Measurements from ENCODE around the gene ACR. TPM values are rescaled to one million over a fixed set of nuclear protein-coding genes. Genes with fewer than 3 reads are reported as not detected.

ACR gene
- total and polyA plus RNA-seq, 2 experiments from 2014 or later: not detected

GRCh38 chr22:50693462-50693861 is 44.5 kb upstream of the ACR start:
- no peak overlapping the region for H2AFZ ChIP-seq
- Mint-ChIP-seq H3K27ac (no peak overlapping the region), H3K27me3 (ENCODE audit: insufficient read depth, low read depth, poor library complexity) (peaks cover 19% of the 10 kb centered on the region)

More at GRCh38 chr22:50693462-50693861, 44.5 kb upstream of the ACR start:
- H3K9me3 Mint-ChIP-seq: no peaks in the 10 kb centered on the region; the same call in 2 of the 3 replicates
- Histone ChIP-seq H3K4me1 (ENCODE audit: insufficient read depth) (no peaks in the 10 kb centered on the region), H3K4me2 (no peak overlapping the region), H4K20me1 (replicated peaks; ENCODE audit: insufficient read depth) (no peaks in the 10 kb centered on the region), H3K79me2 (replicated peaks; ENCODE audit: insufficient read depth) (no peaks in the 10 kb centered on the region), H3K4me3 (no peak overlapping the region), H3K36me3 (ENCODE audit: insufficient read depth) (0 out of 2 replicates have a peak, but pooled peaks cover 3% of the 10 kb centered on the region), H3F3A (replicated peaks; ENCODE audit: low read depth) (peaks cover 5% of the 10 kb centered on the region; the same call in 1 of the 2 replicates), H3K27me3 (ENCODE audit: insufficient read depth) (peaks cover 12% of the 10 kb centered on the region), H3K9me2 (ENCODE audit: insufficient read depth) (no peaks in the 10 kb centered on the region), H3K27ac (ENCODE audit: low read depth) (no peak overlapping the region)
- H3K4me3 Mint-ChIP-seq: no peak overlapping the region
- TF ChIP-seq ZNF331 (CRISPR knock-in tag; IDR thresholded peaks at IDR 0.05; ENCODE audit: low read depth) (no peak), EZH2 (IDR thresholded peaks at IDR 0.05; ENCODE audit: low read depth, unreplicated experiment) (no peak), JUNB (IDR thresholded peaks at IDR 0.05; ENCODE audit: unreplicated experiment) (no peak), ZNF114 (CRISPR knock-in tag; IDR thresholded peaks at IDR 0.05) (no peak), POLR2AphosphoS5 (IDR thresholded peaks at IDR 0.05; ENCODE audit: low read depth) (no peak), NANOG (IDR thresholded peaks at IDR 0.05; ENCODE audit: borderline replicate concordance) (no peak), ETS1 (IDR thresholded peaks at IDR 0.05) (no peak), ZNF462 (CRISPR knock-in tag; IDR thresholded peaks at IDR 0.05) (no peak), CREB1 (CRISPR knock-in tag; IDR thresholded peaks at IDR 0.05; ENCODE audit: low read depth) (no peak), EZH2phosphoT487 (IDR thresholded peaks at IDR 0.05; ENCODE audit: unreplicated experiment) (no peak), STAT1 (IDR thresholded peaks at IDR 0.05; ENCODE audit: unreplicated experiment) (no peak)
- TF ChIP-seq, protein P1, sequence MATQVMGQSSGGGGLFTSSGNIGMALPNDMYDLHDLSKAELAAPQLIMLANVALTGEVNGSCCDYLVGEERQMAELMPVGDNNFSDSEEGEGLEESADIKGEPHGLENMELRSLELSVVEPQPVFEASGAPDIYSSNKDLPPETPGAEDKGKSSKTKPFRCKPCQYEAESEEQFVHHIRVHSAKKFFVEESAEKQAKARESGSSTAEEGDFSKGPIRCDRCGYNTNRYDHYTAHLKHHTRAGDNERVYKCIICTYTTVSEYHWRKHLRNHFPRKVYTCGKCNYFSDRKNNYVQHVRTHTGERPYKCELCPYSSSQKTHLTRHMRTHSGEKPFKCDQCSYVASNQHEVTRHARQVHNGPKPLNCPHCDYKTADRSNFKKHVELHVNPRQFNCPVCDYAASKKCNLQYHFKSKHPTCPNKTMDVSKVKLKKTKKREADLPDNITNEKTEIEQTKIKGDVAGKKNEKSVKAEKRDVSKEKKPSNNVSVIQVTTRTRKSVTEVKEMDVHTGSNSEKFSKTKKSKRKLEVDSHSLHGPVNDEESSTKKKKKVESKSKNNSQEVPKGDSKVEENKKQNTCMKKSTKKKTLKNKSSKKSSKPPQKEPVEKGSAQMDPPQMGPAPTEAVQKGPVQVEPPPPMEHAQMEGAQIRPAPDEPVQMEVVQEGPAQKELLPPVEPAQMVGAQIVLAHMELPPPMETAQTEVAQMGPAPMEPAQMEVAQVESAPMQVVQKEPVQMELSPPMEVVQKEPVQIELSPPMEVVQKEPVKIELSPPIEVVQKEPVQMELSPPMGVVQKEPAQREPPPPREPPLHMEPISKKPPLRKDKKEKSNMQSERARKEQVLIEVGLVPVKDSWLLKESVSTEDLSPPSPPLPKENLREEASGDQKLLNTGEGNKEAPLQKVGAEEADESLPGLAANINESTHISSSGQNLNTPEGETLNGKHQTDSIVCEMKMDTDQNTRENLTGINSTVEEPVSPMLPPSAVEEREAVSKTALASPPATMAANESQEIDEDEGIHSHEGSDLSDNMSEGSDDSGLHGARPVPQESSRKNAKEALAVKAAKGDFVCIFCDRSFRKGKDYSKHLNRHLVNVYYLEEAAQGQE (IDR thresholded peaks at IDR 0.05; ENCODE audit: unreplicated experiment): no peak
- TF ChIP-seq, protein P2, sequence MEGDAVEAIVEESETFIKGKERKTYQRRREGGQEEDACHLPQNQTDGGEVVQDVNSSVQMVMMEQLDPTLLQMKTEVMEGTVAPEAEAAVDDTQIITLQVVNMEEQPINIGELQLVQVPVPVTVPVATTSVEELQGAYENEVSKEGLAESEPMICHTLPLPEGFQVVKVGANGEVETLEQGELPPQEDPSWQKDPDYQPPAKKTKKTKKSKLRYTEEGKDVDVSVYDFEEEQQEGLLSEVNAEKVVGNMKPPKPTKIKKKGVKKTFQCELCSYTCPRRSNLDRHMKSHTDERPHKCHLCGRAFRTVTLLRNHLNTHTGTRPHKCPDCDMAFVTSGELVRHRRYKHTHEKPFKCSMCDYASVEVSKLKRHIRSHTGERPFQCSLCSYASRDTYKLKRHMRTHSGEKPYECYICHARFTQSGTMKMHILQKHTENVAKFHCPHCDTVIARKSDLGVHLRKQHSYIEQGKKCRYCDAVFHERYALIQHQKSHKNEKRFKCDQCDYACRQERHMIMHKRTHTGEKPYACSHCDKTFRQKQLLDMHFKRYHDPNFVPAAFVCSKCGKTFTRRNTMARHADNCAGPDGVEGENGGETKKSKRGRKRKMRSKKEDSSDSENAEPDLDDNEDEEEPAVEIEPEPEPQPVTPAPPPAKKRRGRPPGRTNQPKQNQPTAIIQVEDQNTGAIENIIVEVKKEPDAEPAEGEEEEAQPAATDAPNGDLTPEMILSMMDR (conservative IDR thresholded peaks at IDR 0.05; ENCODE audit: low read depth in 2 of 2): no peak
- peaks cover 3% of the 10 kb centered on the region; the same call in 2 of the 3 replicates for H3K36me3 Mint-ChIP-seq (ENCODE audit: low read depth)
- DNase-seq (ENCODE audit: low spot score) (no peak), ATAC-seq (no peak)
- peaks cover 2% of the 10 kb centered on the region; the same call in 2 of the 3 replicates for H3K4me1 Mint-ChIP-seq
